Hepatocyte (in vitro differentiated cells): ENCODE results near the gene SPAAR. TPM values are rescaled to one million over a fixed set of nuclear protein-coding genes. Genes with fewer than 3 reads are reported as not detected.

Source experiments
- DNase-seq: peaks from one replicate; pipeline ENCODE4 v3.0.0-alpha.2; 2016; ENCODE audit warnings: low spot score
- H2AFZ ChIP-seq: fragments of 200-600 bp; sonication (generic); 2 replicates; pipeline ENCODE4 v1.6.0; 2016; ENCODE audit warnings: antibody characterized with exemption, mild to moderate bottlenecking
- H3K27ac ChIP-seq: fragments of 200-600 bp; sonication (generic); 2 replicates; pipeline ENCODE4 v1.5.1; 2016; ENCODE audit warnings: mild to moderate bottlenecking
- H3K27me3 ChIP-seq: fragments of 200-600 bp; sonication (generic); 2 replicates; pipeline ENCODE4 v1.6.1; 2016
- H3K36me3 ChIP-seq: fragments of 200-600 bp; sonication (generic); replicated peaks from 2 replicates; pipeline ENCODE4 v1.5.1; 2016; ENCODE audit warnings: low read depth; ENCODE audit not compliant: insufficient read depth
- H3K4me1 ChIP-seq: fragments of 200-600 bp; sonication (generic); 2 replicates; pipeline ENCODE4 v1.5.1; 2016; ENCODE audit warnings: mild to moderate bottlenecking, moderate library complexity; ENCODE audit not compliant: insufficient read depth
- H3K4me2 ChIP-seq: fragments of 200-600 bp; sonication (generic); 2 replicates; pipeline ENCODE4 v1.6.0; 2016
- H3K4me3 ChIP-seq: fragments of 200-600 bp; sonication (generic); 2 replicates; pipeline ENCODE4 v1.5.1; 2016; ENCODE audit warnings: mild to moderate bottlenecking
- H3K79me2 ChIP-seq: fragments of 200-600 bp; sonication (generic); 2 replicates; pipeline ENCODE4 v1.6.0; 2017; ENCODE audit warnings: mild to moderate bottlenecking
- H3K9me2 ChIP-seq: fragments of 200-600 bp; sonication (generic); replicated peaks from 2 replicates; pipeline ENCODE4 v1.6.0; 2017; ENCODE audit warnings: mild to moderate bottlenecking; ENCODE audit not compliant: insufficient read depth
- H3K9me3 ChIP-seq: fragments of 200-600 bp; sonication (generic); 2 replicates; pipeline ENCODE4 v1.5.1; 2016; ENCODE audit warnings: low read depth, mild to moderate bottlenecking
- H4K20me1 ChIP-seq: fragments of 200-600 bp; sonication (generic); 2 replicates; pipeline ENCODE4 v1.6.0; 2016; ENCODE audit warnings: mild to moderate bottlenecking; ENCODE audit not compliant: insufficient read depth, poor library complexity, severe bottlenecking
- CTCF ChIP-seq: fragments of 200-600 bp; sonication (generic); IDR thresholded peaks from 2 replicates; pipeline ENCODE4 v1.5.1; 2016; ENCODE audit warnings: antibody characterized with exemption, mild to moderate bottlenecking; ENCODE audit not compliant: poor library complexity
- EZH2 ChIP-seq: fragments of 200-600 bp; sonication (generic); IDR thresholded peaks from 2 replicates; pipeline ENCODE4 v1.6.1; 2016; ENCODE audit warnings: antibody characterized with exemption, mild to moderate bottlenecking, borderline replicate concordance
- EZH2phosphoT487 ChIP-seq: fragments of 200-600 bp; sonication (generic); IDR thresholded peaks from one replicate; pipeline ENCODE4 v1.6.1; 2018; ENCODE audit warnings: antibody characterized with exemption, mild to moderate bottlenecking, low read depth, moderate library complexity; ENCODE audit not compliant: unreplicated experiment, severe bottlenecking
- WGBS: methylation state at CpG from one replicate; pipeline ENCODE4 v1.1.6; 2016; ENCODE audit warnings: low lambda C conversion rate; ENCODE audit errors: missing lambda C conversion rate; 5-methylcytosine and 5-hydroxymethylcytosine counted together
- polyA plus RNA-seq: library from polyadenylated mRNA; unstranded; fragments of >200 nt; fragmentation: Nextera tagmentation; extraction: Ambion mirVana; gene quantifications from 2 replicates; pipeline ENCODE4 v1.2.1, GENCODE V29; 2016
- total RNA-seq: library from RNA; depleted of rRNA; stranded (reverse); fragments of >200 nt; gene quantifications from 2 replicates; pipeline ENCODE4 v1.2.3, GENCODE V29; 2014

SPAAR gene
- total and polyA plus RNA-seq, 2 experiments from 2014 or later = not detected

- H3K9me3 ChIP-seq = no peaks in the 10 kb centered on the region
- H3K9me2 ChIP-seq = no peaks in the 10 kb centered on the region
- H3K27ac ChIP-seq = no peak overlapping the region
- H3K4me1 ChIP-seq = no peaks in the 10 kb centered on the region
- no peak for DNase-seq
- H2AFZ ChIP-seq = no peak overlapping the region
- TF ChIP-seq CTCF = no peak
- TF ChIP-seq EZH2phosphoT487 = no peak
- TF ChIP-seq EZH2 = no peak
- no peak overlapping the region for H3K4me3 ChIP-seq
- H4K20me1 ChIP-seq = no peaks in the 10 kb centered on the region
- no peaks in the 10 kb centered on the region for H3K36me3 ChIP-seq
- H3K4me2 ChIP-seq = no peak overlapping the region
- peaks cover 4% of the 10 kb centered on the region for H3K27me3 ChIP-seq
- no peaks in the 10 kb centered on the region for H3K79me2 ChIP-seq
- WGBS = 84% methylated on average over 4 of the region's 4 CpGs
Observed at GRCh38 chr9:35862328-35862727, 47.0 kb upstream of the SPAAR start.

DNA sequence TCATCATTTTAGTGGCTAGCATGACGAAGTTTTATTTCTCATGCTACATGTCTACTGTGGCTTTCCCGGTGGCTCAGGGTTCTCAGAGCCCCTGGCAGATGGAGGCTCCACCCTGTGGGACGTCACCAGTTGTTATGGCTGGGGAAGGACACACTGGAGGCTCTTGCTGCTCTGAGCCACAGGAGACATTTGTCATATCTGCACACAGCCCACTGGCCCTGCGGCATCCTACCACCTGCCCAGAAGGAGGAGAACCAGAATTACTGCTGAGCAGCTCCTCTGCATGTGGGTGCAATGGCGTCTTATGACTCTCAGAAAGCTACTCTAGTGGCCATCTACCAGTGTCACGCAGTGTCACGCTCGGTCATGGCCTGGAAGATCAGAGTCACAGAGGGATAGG is 45.7 kb upstream of the SPAAR start:
- 79% methylated on average over 8 of the region's 8 CpGs for WGBS
- H3K27ac ChIP-seq = no peak overlapping the region
- no peak overlapping the region for H3K4me3 ChIP-seq
- no peaks in the 10 kb centered on the region for H3K79me2 ChIP-seq
- no peaks in the 10 kb centered on the region for H4K20me1 ChIP-seq
- no peaks in the 10 kb centered on the region for H3K9me3 ChIP-seq
- H3K4me1 ChIP-seq = no peaks in the 10 kb centered on the region
- no peaks in the 10 kb centered on the region for H3K36me3 ChIP-seq
- H2AFZ ChIP-seq = no peak overlapping the region
- TF ChIP-seq CTCF (no peak), EZH2 (no peak), EZH2phosphoT487 (no peak)
- peaks cover 4% of the 10 kb centered on the region for H3K27me3 ChIP-seq
- no peaks in the 10 kb centered on the region for H3K9me2 ChIP-seq
- DNase-seq = no peak
- H3K4me2 ChIP-seq = no peak overlapping the region

GRCh38 chr9:35864695-35865255 is 44.5 kb upstream of the SPAAR start:
- no peak for DNase-seq
- H3K27ac ChIP-seq = no peak overlapping the region
- H3K4me2 ChIP-seq = no peak overlapping the region
- peaks cover 4% of the 10 kb centered on the region for H3K27me3 ChIP-seq
- WGBS = 85% methylated on average over 8 of the region's 8 CpGs
- no peaks in the 10 kb centered on the region for H3K36me3 ChIP-seq
- no peak overlapping the region for H2AFZ ChIP-seq
- H3K4me1 ChIP-seq = no peaks in the 10 kb centered on the region
- no peaks in the 10 kb centered on the region for H4K20me1 ChIP-seq
- no peaks in the 10 kb centered on the region for H3K79me2 ChIP-seq
- H3K4me3 ChIP-seq = no peak overlapping the region
- H3K9me3 ChIP-seq = no peaks in the 10 kb centered on the region
- H3K9me2 ChIP-seq = no peaks in the 10 kb centered on the region
- no peak for TF ChIP-seq CTCF
- no peak for TF ChIP-seq EZH2phosphoT487
- TF ChIP-seq EZH2 = no peak

GRCh38 chr9:35867538-35867937 is 41.8 kb upstream of the SPAAR start:
- Histone ChIP-seq H3K9me3 (no peaks in the 10 kb centered on the region), H3K4me2 (no peak overlapping the region), H3K4me1 (no peaks in the 10 kb centered on the region), H2AFZ (no peak overlapping the region), H3K36me3 (no peaks in the 10 kb centered on the region), H3K27ac (no peak overlapping the region), H4K20me1 (no peaks in the 10 kb centered on the region), H3K27me3 (no peaks in the 10 kb centered on the region), H3K4me3 (no peak overlapping the region), H3K79me2 (no peaks in the 10 kb centered on the region), H3K9me2 (no peaks in the 10 kb centered on the region)
- 90% methylated on average over 4 of the region's 4 CpGs for WGBS
- TF ChIP-seq CTCF (no peak), EZH2phosphoT487 (no peak), EZH2 (no peak)
- no peak for DNase-seq
